IgD-negative memory B cell (primary cell): ENCODE results near the gene BDNF. TPM values are rescaled to one million over a fixed set of nuclear protein-coding genes. Genes with fewer than 3 reads are reported as not detected.
"Not testable (repeated sequence)": the region's sequence is repeated elsewhere in the genome, so short reads cannot be mapped to it uniquely, and the experiment has no call there.

Experiments used
- H3K27ac Mint-ChIP-seq, 3 donors: one replicate each; pipeline ENCODE4 v1.8.0; 2020 to 2022; ENCODE audit warnings: mild to moderate bottlenecking in 3 of 3, mixed read lengths in 3 of 3, moderate library complexity in 1 of 3
- H3K27me3 Mint-ChIP-seq: one replicate; pipeline ENCODE4 v1.8.0; 2021; ENCODE audit warnings: mixed read lengths
- H3K36me3 Mint-ChIP-seq: one replicate; pipeline ENCODE4 v1.8.0; 2020; ENCODE audit warnings: mild to moderate bottlenecking, mixed read lengths
- H3K4me1 Mint-ChIP-seq, 3 donors: one replicate each; pipeline ENCODE4 v1.8.0; 2020 to 2022; ENCODE audit warnings: mixed read lengths in 3 of 3, mild to moderate bottlenecking in 1 of 3
- H3K4me3 Mint-ChIP-seq, 4 donors: one replicate each; pipeline ENCODE4 v1.8.0; 2020 to 2022; ENCODE audit warnings: mild to moderate bottlenecking in 4 of 4, mixed read lengths in 4 of 4, moderate library complexity in 3 of 4
- H3K9me3 Mint-ChIP-seq, 3 donors: one replicate each; pipeline ENCODE4 v1.8.0; 2020 to 2021; ENCODE audit warnings: mixed read lengths in 3 of 3, mild to moderate bottlenecking in 1 of 3
- polyA plus RNA-seq: library from polyadenylated mRNA; unstranded; fragments of 300-500 nt; fragmentation: Illumina TruSeq; gene quantifications from one replicate; pipeline ENCODE4 v1.2.3, GENCODE V29; 2021

The BDNF gene
- polyA plus RNA-seq, 1 donor from 2014 or later, result not detected

DNA sequence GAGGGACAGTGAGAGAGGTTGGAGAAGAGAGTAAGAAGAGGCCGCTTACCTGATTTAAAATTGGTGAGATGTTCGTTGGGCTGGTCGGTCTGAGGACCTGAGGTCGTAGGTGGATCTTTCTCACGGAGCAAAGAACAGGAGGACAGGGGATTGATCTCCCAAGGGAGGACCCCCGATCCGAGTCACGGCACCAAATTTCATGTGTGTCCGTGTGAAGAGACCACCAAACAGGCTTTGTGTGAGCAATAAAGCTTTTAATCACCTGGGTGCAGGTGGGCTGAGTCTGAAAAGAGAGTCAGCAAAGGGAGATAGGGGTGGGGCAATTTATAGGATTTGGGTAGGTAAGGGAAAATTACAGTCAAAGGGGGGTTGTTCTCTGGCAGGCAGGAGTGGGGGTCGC lies 66.0 kb downstream of the BDNF start:
- not testable (repeated sequence) for H3K4me1 Mint-ChIP-seq

GRCh38 chr11:27629023-27629422 lies 71.2 kb downstream of the BDNF start:
- not testable (repeated sequence) for H3K9me3 Mint-ChIP-seq, H3K36me3 Mint-ChIP-seq, H3K4me3 Mint-ChIP-seq, H3K27ac Mint-ChIP-seq, H3K27me3 Mint-ChIP-seq
- H3K4me1 Mint-ChIP-seq, result peaks cover 5 to 10% (median 9%) of the 10 kb centered on the region in 3 donors

More for the DNA sequence above, 66.0 kb downstream of the BDNF start:
- not testable (repeated sequence) for H3K36me3 Mint-ChIP-seq, H3K27me3 Mint-ChIP-seq, H3K4me3 Mint-ChIP-seq, H3K9me3 Mint-ChIP-seq, H3K27ac Mint-ChIP-seq

- H3K4me3 Mint-ChIP-seq, result no peak overlapping the region
- no peak overlapping the region for H3K27ac Mint-ChIP-seq
- H3K36me3 Mint-ChIP-seq, result peaks cover 6% of the 10 kb centered on the region
- H3K4me1 Mint-ChIP-seq, result peaks cover 5 to 12% (median 9%) of the 10 kb centered on the region in 3 donors
- no peaks in the 10 kb centered on the region for H3K9me3 Mint-ChIP-seq
- no peaks in the 10 kb centered on the region for H3K27me3 Mint-ChIP-seq
Observed at GRCh38 chr11:27627979-27628378, 72.3 kb downstream of the BDNF start.

DNA sequence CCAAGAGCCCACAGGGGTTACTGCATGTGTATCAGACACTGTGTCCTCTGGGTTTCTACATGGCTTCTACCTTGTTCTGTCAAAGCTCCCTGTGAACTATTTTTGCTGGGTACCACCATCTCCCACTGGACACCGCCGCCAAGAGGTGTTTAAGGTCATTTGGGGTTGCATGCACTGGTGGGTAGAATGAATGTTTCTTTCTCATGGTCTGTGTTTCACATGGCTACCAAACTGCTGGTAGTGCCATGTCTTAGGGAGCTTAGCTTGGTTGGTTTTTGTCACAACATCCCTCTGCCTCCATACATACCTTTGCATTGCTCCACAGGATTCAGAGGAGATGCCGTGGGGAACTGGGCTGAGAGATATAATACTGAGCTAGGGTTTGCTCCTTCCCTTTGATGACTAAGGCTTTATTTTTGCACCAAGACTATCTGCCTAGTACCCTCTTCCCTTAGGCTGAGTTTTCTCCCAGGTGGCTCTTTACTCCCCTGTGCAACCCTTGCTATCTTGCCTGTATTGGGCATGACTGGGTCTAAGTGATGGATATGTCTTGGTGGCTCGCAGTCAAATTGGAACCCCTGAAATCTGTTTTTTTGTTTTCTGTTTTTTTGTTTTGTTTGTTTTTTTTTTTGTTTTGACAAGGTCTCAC lies 73.2 kb downstream of the BDNF start:
- Mint-ChIP-seq H3K4me3 (no peak overlapping the region), H3K27me3 (peaks cover under 1% of the 10 kb centered on the region), H3K4me1 (peaks cover 5 to 12% (median 9%) of the 10 kb centered on the region in 3 donors), H3K36me3 (peaks cover 3% of the 10 kb centered on the region), H3K9me3 (no peaks in the 10 kb centered on the region), H3K27ac (no peak overlapping the region)

GRCh38 chr11:27626269-27626937 lies 73.9 kb downstream of the BDNF start:
- H3K4me1 Mint-ChIP-seq, result peaks cover 5 to 12% (median 9%) of the 10 kb centered on the region in 3 donors

DNA sequence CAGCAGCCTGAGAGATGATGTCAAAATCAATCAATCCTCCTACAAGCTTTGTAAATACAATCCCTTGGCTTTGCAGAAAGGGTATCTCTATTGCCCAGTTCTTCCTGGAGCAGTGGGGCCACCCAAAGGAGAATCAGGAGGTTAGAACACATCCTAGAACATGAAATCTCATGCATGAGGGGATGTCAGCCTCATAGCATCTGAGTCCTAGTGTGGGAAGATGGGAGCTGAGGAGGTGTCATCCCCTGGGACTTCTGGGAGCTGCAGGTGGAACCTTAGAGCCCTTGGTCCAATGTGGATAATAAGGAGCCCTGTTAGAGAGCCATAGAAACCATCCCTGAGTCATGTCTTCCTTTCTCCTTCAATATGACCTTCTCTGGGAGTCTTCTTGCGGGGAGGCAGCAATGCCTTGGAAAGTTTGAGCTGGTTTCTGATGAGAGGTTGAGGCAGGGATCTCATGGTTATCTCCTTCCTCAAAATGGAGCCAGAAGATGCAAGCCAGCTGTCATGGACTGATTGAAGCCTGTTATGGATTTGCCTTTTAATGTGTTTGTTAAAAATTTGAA lies 74.8 kb downstream of the BDNF start:
- peaks cover 3% of the 10 kb centered on the region for H3K36me3 Mint-ChIP-seq
- no peak overlapping the region for H3K27ac Mint-ChIP-seq
- no peaks in the 10 kb centered on the region for H3K9me3 Mint-ChIP-seq
- peak overlapping the region in 1 of 4 donors; percentile 25 for H3K4me3 Mint-ChIP-seq
- H3K4me1 Mint-ChIP-seq, result peaks cover 5 to 12% (median 9%) of the 10 kb centered on the region in 3 donors
- H3K27me3 Mint-ChIP-seq, result peaks cover 3% of the 10 kb centered on the region

More at GRCh38 chr11:27626269-27626937, 73.9 kb downstream of the BDNF start:
- Mint-ChIP-seq H3K27ac (no peak overlapping the region), H3K9me3 (no peaks in the 10 kb centered on the region), H3K4me3 (no peak overlapping the region), H3K36me3 (peaks cover 3% of the 10 kb centered on the region), H3K27me3 (peaks cover 3% of the 10 kb centered on the region)

GRCh38 chr11:27623945-27624523 lies 76.2 kb downstream of the BDNF start:
- Mint-ChIP-seq H3K9me3 (no peaks in the 10 kb centered on the region), H3K4me1 (peaks cover 5 to 12% (median 9%) of the 10 kb centered on the region in 3 donors)

DNA sequence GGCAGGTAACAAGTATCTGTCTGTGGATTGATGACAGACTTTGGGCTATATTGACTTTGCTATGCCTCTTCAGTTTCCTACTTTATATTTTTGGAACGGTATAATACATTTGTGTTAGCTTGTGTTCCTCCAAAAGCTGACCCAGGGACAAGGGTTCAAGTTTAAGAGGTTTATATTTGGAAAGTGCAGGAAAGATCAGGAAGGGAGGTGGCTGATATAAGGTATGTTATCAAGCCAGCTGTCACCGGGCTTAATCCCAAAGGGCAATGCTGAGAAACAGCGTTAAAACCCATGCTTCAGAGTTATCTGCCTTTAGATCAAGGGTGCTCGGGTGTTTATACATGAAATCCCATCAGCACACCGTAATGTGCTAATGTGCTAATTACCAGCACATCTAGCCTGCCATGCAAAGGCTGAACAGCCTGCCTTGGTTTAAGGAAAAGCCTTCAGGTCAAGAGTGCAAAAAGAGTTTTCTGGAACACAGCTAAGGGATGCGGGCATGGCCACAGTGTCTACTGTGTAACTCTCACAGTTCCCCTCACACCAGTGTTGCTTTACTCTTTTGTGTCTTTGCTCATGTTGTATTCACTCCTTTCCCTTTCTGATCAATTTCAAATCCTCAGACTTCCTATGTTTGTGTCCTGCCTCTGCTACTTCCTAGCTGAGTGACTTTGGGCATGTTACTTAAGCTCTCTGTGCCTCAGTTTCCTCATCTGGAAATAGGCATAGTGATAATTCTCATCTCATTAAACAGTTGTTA lies 77.5 kb downstream of the BDNF start:
- Mint-ChIP-seq H3K27ac (no peak overlapping the region), H3K27me3 (peaks cover 3% of the 10 kb centered on the region), H3K4me1 (peaks cover 5 to 12% (median 9%) of the 10 kb centered on the region in 3 donors), H3K9me3 (no peaks in the 10 kb centered on the region), H3K4me3 (no peak overlapping the region), H3K36me3 (peaks cover 5% of the 10 kb centered on the region)

More at GRCh38 chr11:27623945-27624523, 76.2 kb downstream of the BDNF start:
- peaks cover 5% of the 10 kb centered on the region for H3K36me3 Mint-ChIP-seq
- peaks cover 3% of the 10 kb centered on the region for H3K27me3 Mint-ChIP-seq
- no peak overlapping the region for H3K27ac Mint-ChIP-seq
- H3K4me3 Mint-ChIP-seq, result no peak overlapping the region

- H3K9me3 Mint-ChIP-seq, result peaks cover 0 to under 1% (median 0%) of the 10 kb centered on the region in 3 donors
- H3K27me3 Mint-ChIP-seq, result peaks cover 3% of the 10 kb centered on the region
- H3K4me1 Mint-ChIP-seq, result peaks cover 5 to 12% (median 9%) of the 10 kb centered on the region in 3 donors
- H3K4me3 Mint-ChIP-seq, result no peak overlapping the region
- H3K27ac Mint-ChIP-seq, result no peak overlapping the region
- H3K36me3 Mint-ChIP-seq, result peaks cover 9% of the 10 kb centered on the region
Observed at GRCh38 chr11:27621405-27622161, 78.7 kb downstream of the BDNF start.

- Mint-ChIP-seq H3K27me3 (peaks cover 3% of the 10 kb centered on the region), H3K4me1 (peaks cover under 1 to 5% (median 1%) of the 10 kb centered on the region in 3 donors), H3K9me3 (peaks cover 0 to 3% (median 2%) of the 10 kb centered on the region in 3 donors), H3K27ac (no peak overlapping the region), H3K4me3 (no peak overlapping the region), H3K36me3 (peaks cover 7% of the 10 kb centered on the region)
Observed at GRCh38 chr11:27619763-27620335, 80.4 kb downstream of the BDNF start.

- H3K4me1 Mint-ChIP-seq, result peaks cover 0 to 2% (median 0%) of the 10 kb centered on the region in 3 donors
- H3K27ac Mint-ChIP-seq, result no peak overlapping the region
- no peak overlapping the region for H3K4me3 Mint-ChIP-seq
- H3K36me3 Mint-ChIP-seq, result peaks cover 10% of the 10 kb centered on the region
- H3K9me3 Mint-ChIP-seq, result peaks cover 0 to 3% (median 2%) of the 10 kb centered on the region in 3 donors
- peaks cover 3% of the 10 kb centered on the region for H3K27me3 Mint-ChIP-seq
Observed at GRCh38 chr11:27619039-27619574, 81.1 kb downstream of the BDNF start.

DNA sequence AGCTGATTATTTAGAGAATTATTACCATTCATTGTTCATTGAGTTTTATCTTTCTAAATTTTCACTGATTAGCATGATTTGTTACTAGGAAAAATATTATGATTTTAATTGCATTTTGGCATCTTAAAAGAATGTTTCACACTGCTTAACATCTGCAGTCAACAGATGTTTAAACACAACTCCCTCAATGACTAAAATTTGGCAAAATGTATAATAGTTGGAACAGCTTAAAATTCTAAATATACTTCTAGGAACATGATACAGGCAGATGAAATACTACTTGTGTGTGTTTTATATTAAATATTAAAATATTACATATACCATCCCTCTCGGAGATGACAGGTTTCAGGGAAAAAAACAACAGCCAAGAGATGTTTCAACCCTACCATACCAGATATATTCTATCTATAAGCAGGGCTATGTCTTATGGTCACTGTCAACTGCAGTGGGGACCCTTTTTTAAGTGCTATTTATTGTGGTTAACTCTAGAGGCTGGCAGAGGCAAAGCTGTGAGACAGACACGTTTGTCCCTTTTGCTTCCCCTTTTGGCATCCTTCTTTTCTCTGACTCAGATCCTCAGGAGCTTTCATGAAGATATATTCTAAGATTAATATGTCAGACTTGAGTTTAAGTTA lies 81.9 kb downstream of the BDNF start:
- Mint-ChIP-seq H3K4me3 (no peak overlapping the region), H3K27me3 (peaks cover 3% of the 10 kb centered on the region), H3K4me1 (no peaks in the 10 kb centered on the region), H3K36me3 (peaks cover 10% of the 10 kb centered on the region), H3K9me3 (peaks cover 0 to 3% (median 2%) of the 10 kb centered on the region in 3 donors), H3K27ac (no peak overlapping the region)

GRCh38 chr11:27616711-27617110 lies 83.5 kb downstream of the BDNF start:
- H3K9me3 Mint-ChIP-seq, result peaks cover 0 to 3% (median 2%) of the 10 kb centered on the region in 3 donors
- no peak overlapping the region for H3K4me3 Mint-ChIP-seq

More at GRCh38 chr11:27616711-27617110, 83.5 kb downstream of the BDNF start:
- Mint-ChIP-seq H3K4me1 (no peaks in the 10 kb centered on the region), H3K36me3 (peaks cover 10% of the 10 kb centered on the region), H3K27ac (peak overlapping the region in 1 of 3 donors; percentile 54), H3K27me3 (no peaks in the 10 kb centered on the region)
